Trophoblast cell (in vitro differentiated cells and primary cell): Measurements from ENCODE around the gene EHMT1.

Experiments
- DNase-seq, 2 donors: peaks; one replicate each; pipeline ENCODE4 v3.0.0-alpha.2; 2016
- H2AFZ ChIP-seq: 2 replicates; pipeline ENCODE4 v1.6.1; 2013; ENCODE audit warnings: low read length, moderate library complexity, mild to moderate bottlenecking; ENCODE audit not compliant: insufficient read depth, poor library complexity
- H2AK5ac ChIP-seq: 2 replicates; pipeline ENCODE4 v1.6.1; 2013; ENCODE audit warnings: mild to moderate bottlenecking, low read length
- H2BK120ac ChIP-seq: 2 replicates; pipeline ENCODE4 v1.6.1; 2013; ENCODE audit warnings: low read length, mild to moderate bottlenecking, moderate library complexity; ENCODE audit not compliant: insufficient read depth, poor library complexity
- H2BK12ac ChIP-seq: 2 replicates; pipeline ENCODE4 v1.6.1; 2013; ENCODE audit warnings: mild to moderate bottlenecking, low read length, moderate library complexity
- H2BK5ac ChIP-seq: 2 replicates; pipeline ENCODE4 v1.6.1; 2013; ENCODE audit warnings: low read length, low read depth, moderate library complexity, mild to moderate bottlenecking; ENCODE audit not compliant: poor library complexity
- H3K14ac ChIP-seq: 2 replicates; pipeline ENCODE4 v1.6.1; 2013; ENCODE audit warnings: mild to moderate bottlenecking, low read length
- H3K18ac ChIP-seq: 2 replicates; pipeline ENCODE4 v1.6.1; 2013; ENCODE audit warnings: mild to moderate bottlenecking, low read length
- H3K23ac ChIP-seq: 2 replicates; pipeline ENCODE4 v1.6.1; 2013; ENCODE audit warnings: low read length
- H3K27ac ChIP-seq: 2 replicates; pipeline ENCODE4 v1.5.1; 2013; ENCODE audit warnings: low read depth, mild to moderate bottlenecking, inconsistent platforms, low read length, moderate library complexity
- H3K27me3 ChIP-seq: 2 replicates; pipeline ENCODE4 v1.6.1; 2013; ENCODE audit warnings: inconsistent platforms, mild to moderate bottlenecking, low read length, moderate library complexity; ENCODE audit not compliant: insufficient read depth
- H3K36me3 ChIP-seq, 2 experiments: 1 replicate in 1 of 2; 2 replicates in 1 of 2; pipeline ENCODE4 v1.6.1; 2013; ENCODE audit warnings: low read length in 2 of 2, mild to moderate bottlenecking in 2 of 2, moderate library complexity in 1 of 2; ENCODE audit not compliant: insufficient read depth in 2 of 2, control insufficient read depth in 1 of 2
- H3K4ac ChIP-seq: 2 replicates; pipeline ENCODE4 v1.6.1; 2013; ENCODE audit warnings: low read depth, mild to moderate bottlenecking, low read length, moderate library complexity
- H3K4me1 ChIP-seq, 2 experiments: 1 replicate in 1 of 2; 2 replicates in 1 of 2; pipeline ENCODE4 v1.6.1; 2013; ENCODE audit warnings: low read length in 2 of 2, mild to moderate bottlenecking in 2 of 2, moderate library complexity in 1 of 2; ENCODE audit not compliant: insufficient read depth in 2 of 2, control insufficient read depth in 1 of 2
- H3K4me2 ChIP-seq: 2 replicates; pipeline ENCODE4 v1.6.1; 2013; ENCODE audit warnings: inconsistent platforms, mild to moderate bottlenecking, low read length, moderate library complexity
- H3K4me3 ChIP-seq: 2 replicates; pipeline ENCODE4 v1.5.1; 2013; ENCODE audit warnings: mild to moderate bottlenecking, low read depth, low read length, inconsistent platforms
- H3K79me1 ChIP-seq: one replicate; pipeline ENCODE4 v1.6.1; 2013; ENCODE audit warnings: low read length
- H3K79me2 ChIP-seq: 2 replicates; pipeline ENCODE4 v1.6.1; 2013; ENCODE audit warnings: low read length, mild to moderate bottlenecking; ENCODE audit not compliant: control insufficient read depth, insufficient read depth, poor library complexity
- H3K9ac ChIP-seq: 2 replicates; pipeline ENCODE4 v1.6.1; 2013; ENCODE audit warnings: mild to moderate bottlenecking, low read length
- H3K9me3 ChIP-seq: 2 replicates; pipeline ENCODE4 v1.6.1; 2013; ENCODE audit warnings: low read depth, mild to moderate bottlenecking, control low read depth, inconsistent platforms, low read length; ENCODE audit not compliant: insufficient read depth
- H4K12ac ChIP-seq: 2 replicates; pipeline ENCODE4 v1.6.1; 2013; ENCODE audit warnings: low read depth, mild to moderate bottlenecking, low read length, moderate library complexity
- H4K8ac ChIP-seq: 2 replicates; pipeline ENCODE4 v1.6.1; 2013; ENCODE audit warnings: low read depth, mild to moderate bottlenecking, low read length, moderate library complexity
- H4K91ac ChIP-seq: one replicate; pipeline ENCODE4 v1.6.1; 2013; ENCODE audit warnings: low read depth, mild to moderate bottlenecking, low read length, moderate library complexity
- WGBS: extraction: QIAGEN DNeasy Blood & Tissue Kit; methylation state at CpG from one replicate; pipeline ENCODE4 v1.1.7; 2013; ENCODE audit warnings: missing lambda C conversion rate; ENCODE audit not compliant: insufficient read length, insufficient coverage; ENCODE audit errors: extremely low coverage; 5-methylcytosine and 5-hydroxymethylcytosine counted together

The EHMT1 gene

DNA sequence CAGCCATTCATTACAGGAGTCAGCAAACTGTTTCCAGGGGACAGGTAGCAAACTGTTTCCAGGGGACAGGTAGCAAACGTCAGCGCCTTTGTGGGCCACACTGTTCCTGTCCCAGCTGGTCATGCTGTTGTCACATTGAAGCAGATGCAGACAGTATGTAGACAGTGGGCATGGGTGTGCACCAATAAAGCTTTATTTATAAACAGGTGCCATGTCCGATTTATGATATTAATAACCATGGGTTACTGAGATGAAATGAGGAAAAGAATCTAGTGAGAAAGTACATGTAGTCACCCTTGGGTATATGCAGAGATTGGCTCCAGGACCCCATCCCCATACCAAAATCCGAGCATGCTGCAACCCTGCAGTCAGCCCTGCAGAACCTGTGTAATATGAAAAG lies 122.5 kb downstream of the EHMT1 start:
- peaks cover 7 to 11% of the 10 kb centered on the region in 2 experiments for H3K4me1 ChIP-seq
- H4K12ac ChIP-seq, result no peak overlapping the region
- peaks cover 2% of the 10 kb centered on the region for H3K79me1 ChIP-seq
- no peak overlapping the region for H2AK5ac ChIP-seq
- no peak overlapping the region for H3K4me3 ChIP-seq
- H3K36me3 ChIP-seq, result peaks cover 27 to 30% of the 10 kb centered on the region in 2 experiments
- no peak overlapping the region for H3K18ac ChIP-seq
- no peak overlapping the region for H3K14ac ChIP-seq
- no peaks in the 10 kb centered on the region for H3K9me3 ChIP-seq
- H3K27me3 ChIP-seq, result no peaks in the 10 kb centered on the region
- H3K79me2 ChIP-seq, result no peaks in the 10 kb centered on the region
- H4K91ac ChIP-seq, result no peak overlapping the region
- H3K27ac ChIP-seq, result no peak overlapping the region
- no peak overlapping the region for H2BK120ac ChIP-seq
- H3K9ac ChIP-seq, result no peak overlapping the region
- H2BK12ac ChIP-seq, result no peak overlapping the region
- no peak overlapping the region for H3K4ac ChIP-seq
- H4K8ac ChIP-seq, result no peak overlapping the region
- H2BK5ac ChIP-seq, result no peak overlapping the region
- no peak overlapping the region for H3K4me2 ChIP-seq
- no peak overlapping the region for H2AFZ ChIP-seq
- no CpG with 5 or more reads among the region's 4 CpGs for WGBS
- DNase-seq, result no peak
- H3K23ac ChIP-seq, result no peak overlapping the region

DNA sequence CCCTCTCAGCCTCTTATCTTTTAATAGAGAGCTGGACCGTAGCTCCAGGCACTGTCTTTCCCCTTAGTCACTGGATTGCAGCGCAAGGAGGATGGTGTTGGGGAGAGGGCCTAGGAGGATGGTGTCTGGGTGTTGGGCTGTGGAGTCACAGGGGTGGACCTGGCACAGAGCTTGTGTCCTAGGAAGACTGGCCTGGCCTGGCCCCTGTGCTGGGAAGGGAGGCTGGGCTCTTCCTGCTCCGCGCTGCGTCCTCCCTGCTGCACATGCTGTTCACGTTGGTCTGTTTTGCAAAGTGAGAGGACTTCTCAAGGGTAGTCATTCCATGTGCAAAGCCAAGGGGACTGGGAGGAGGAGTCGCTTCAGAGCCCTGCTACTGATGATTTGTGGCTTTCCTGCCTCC lies 123.9 kb downstream of the EHMT1 start:
- H2BK5ac ChIP-seq, result no peak overlapping the region
- DNase-seq, result no peak
- H3K4me2 ChIP-seq, result no peak overlapping the region
- WGBS, result no CpG with 5 or more reads among the region's 7 CpGs
- no peak overlapping the region for H4K8ac ChIP-seq
- no peaks in the 10 kb centered on the region for H3K27me3 ChIP-seq
- no peak overlapping the region for H2BK120ac ChIP-seq
- H3K18ac ChIP-seq, result no peak overlapping the region
- no peak overlapping the region for H2AFZ ChIP-seq
- peaks cover 27 to 32% of the 10 kb centered on the region in 2 experiments for H3K36me3 ChIP-seq
- H3K79me1 ChIP-seq, result peaks cover 2% of the 10 kb centered on the region
- no peak overlapping the region for H3K27ac ChIP-seq
- no peak overlapping the region for H4K12ac ChIP-seq
- peaks cover 7 to 11% of the 10 kb centered on the region in 2 experiments for H3K4me1 ChIP-seq
- H3K79me2 ChIP-seq, result no peaks in the 10 kb centered on the region
- H4K91ac ChIP-seq, result no peak overlapping the region
- H3K4me3 ChIP-seq, result no peak overlapping the region
- H2BK12ac ChIP-seq, result no peak overlapping the region
- no peak overlapping the region for H3K23ac ChIP-seq
- H3K9me3 ChIP-seq, result no peaks in the 10 kb centered on the region
- H3K4ac ChIP-seq, result no peak overlapping the region
- H3K14ac ChIP-seq, result no peak overlapping the region
- no peak overlapping the region for H2AK5ac ChIP-seq
- no peak overlapping the region for H3K9ac ChIP-seq

DNA sequence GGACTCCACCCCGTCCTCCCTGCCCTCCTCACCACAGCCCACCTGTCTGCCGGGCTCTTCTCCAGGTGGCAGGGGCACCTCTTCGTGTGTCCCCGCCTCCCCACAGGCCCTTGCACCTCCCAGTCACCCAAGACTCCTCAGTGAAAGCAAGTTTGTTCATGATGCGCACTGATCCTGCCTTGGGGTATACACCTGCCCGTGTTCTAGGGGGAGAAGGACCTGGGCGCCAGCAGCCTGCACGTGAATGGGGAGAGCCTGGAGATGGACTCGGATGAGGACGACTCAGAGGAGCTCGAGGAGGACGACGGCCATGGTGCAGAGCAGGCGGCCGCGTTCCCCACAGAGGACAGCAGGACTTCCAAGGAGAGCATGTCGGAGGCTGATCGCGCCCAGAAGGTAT lies 124.9 kb downstream of the EHMT1 start:
- H3K27ac ChIP-seq, result no peak overlapping the region
- no peak overlapping the region for H3K23ac ChIP-seq
- no peak overlapping the region for H4K12ac ChIP-seq
- H3K4me2 ChIP-seq, result no peak overlapping the region
- no CpG with 5 or more reads among the region's 19 CpGs for WGBS
- no peaks in the 10 kb centered on the region for H3K79me2 ChIP-seq
- peaks cover 2% of the 10 kb centered on the region for H3K79me1 ChIP-seq
- no peak overlapping the region for H2AFZ ChIP-seq
- no peak overlapping the region for H3K14ac ChIP-seq
- no peak overlapping the region for H2BK120ac ChIP-seq
- no peak overlapping the region for H3K18ac ChIP-seq
- no peaks in the 10 kb centered on the region for H3K9me3 ChIP-seq
- no peak for DNase-seq
- peaks cover 27 to 33% of the 10 kb centered on the region in 2 experiments for H3K36me3 ChIP-seq
- no peaks in the 10 kb centered on the region for H3K27me3 ChIP-seq
- peaks cover 7 to 11% of the 10 kb centered on the region in 2 experiments for H3K4me1 ChIP-seq
- no peak overlapping the region for H2BK5ac ChIP-seq
- no peak overlapping the region for H4K91ac ChIP-seq
- no peak overlapping the region for H2BK12ac ChIP-seq
- H3K4me3 ChIP-seq, result no peak overlapping the region
- H3K9ac ChIP-seq, result no peak overlapping the region
- no peak overlapping the region for H3K4ac ChIP-seq
- H2AK5ac ChIP-seq, result no peak overlapping the region
- no peak overlapping the region for H4K8ac ChIP-seq

DNA sequence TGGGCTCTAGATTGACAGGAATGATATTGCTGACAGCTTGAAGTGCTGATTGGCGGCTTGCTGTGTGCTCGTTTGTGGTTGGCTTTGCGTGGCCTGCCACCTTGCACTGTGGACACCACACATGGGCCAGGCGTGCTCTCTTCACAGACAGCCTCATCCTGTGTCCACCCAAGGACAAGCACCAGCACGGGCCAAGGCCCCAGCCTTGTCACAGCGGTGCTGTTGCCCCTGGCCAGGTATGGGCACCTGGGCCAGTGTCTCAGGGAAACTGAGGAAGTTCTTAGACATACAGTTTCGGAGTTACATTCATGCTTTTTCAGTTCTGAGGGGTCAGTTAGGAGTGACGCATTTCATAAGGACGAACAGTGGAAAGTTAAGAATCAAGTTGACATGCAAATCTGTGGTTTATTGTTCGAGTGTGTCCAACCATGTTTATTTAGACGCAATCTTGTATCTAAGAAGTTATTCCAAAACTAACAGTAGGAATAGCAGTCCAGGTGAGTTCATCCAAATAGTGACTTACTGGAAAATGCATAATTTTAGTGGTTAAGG lies 125.9 kb downstream of the EHMT1 start:
- peaks cover 23 to 29% of the 10 kb centered on the region in 2 experiments for H3K36me3 ChIP-seq
- no peak overlapping the region for H3K18ac ChIP-seq
- H2AK5ac ChIP-seq, result no peak overlapping the region
- H3K79me1 ChIP-seq, result peaks cover 2% of the 10 kb centered on the region
- no peak overlapping the region for H4K8ac ChIP-seq
- no peak overlapping the region for H2AFZ ChIP-seq
- H3K4me3 ChIP-seq, result no peak overlapping the region
- H3K23ac ChIP-seq, result no peak overlapping the region
- H3K9ac ChIP-seq, result no peak overlapping the region
- H3K4me2 ChIP-seq, result no peak overlapping the region
- no CpG with 5 or more reads among the region's 11 CpGs for WGBS
- no peaks in the 10 kb centered on the region for H3K79me2 ChIP-seq
- no peak overlapping the region for H3K4ac ChIP-seq
- H3K27me3 ChIP-seq, result no peaks in the 10 kb centered on the region
- H2BK5ac ChIP-seq, result no peak overlapping the region
- H3K4me1 ChIP-seq, result peaks cover 7 to 11% of the 10 kb centered on the region in 2 experiments
- H4K91ac ChIP-seq, result no peak overlapping the region
- DNase-seq, result no peak
- H3K14ac ChIP-seq, result no peak overlapping the region
- no peaks in the 10 kb centered on the region for H3K9me3 ChIP-seq
- H2BK120ac ChIP-seq, result no peak overlapping the region
- H2BK12ac ChIP-seq, result no peak overlapping the region
- no peak overlapping the region for H4K12ac ChIP-seq
- no peak overlapping the region for H3K27ac ChIP-seq
